HG03066 (cell line): ENCODE measurements around the gene CA4.

Experiments
- ATAC-seq: cut with Tn5 transposase; IDR thresholded peaks from one replicate; pipeline ENCODE4 v1.9.1; 2021; ENCODE audit warnings: low read depth; ENCODE audit not compliant: unreplicated experiment

CA4 gene

GRCh38 chr17:60154616-60155426, 5.0 kb downstream of the CA4 start:
- ATAC-seq, result no peak

GRCh38 chr17:60155427-60155814, 5.6 kb downstream of the CA4 start:
- ATAC-seq, result no peak

- no peak for ATAC-seq
Measured at GRCh38 chr17:60155815-60156214, 6.0 kb downstream of the CA4 start.

GRCh38 chr17:60156746-60157145, 7.0 kb downstream of the CA4 start:
- ATAC-seq, result no peak

GRCh38 chr17:60157487-60158040, 7.8 kb downstream of the CA4 start:
- ATAC-seq, result no peak

GRCh38 chr17:60158751-60159478, 9.1 kb downstream of the CA4 start:
- no peak for ATAC-seq

- no peak for ATAC-seq
Measured at GRCh38 chr17:60159479-60159866, 9.7 kb downstream of the CA4 start.

GRCh38 chr17:60160829-60161501, 11.2 kb downstream of the CA4 start:
- no peak for ATAC-seq

- ATAC-seq, result no peak
Measured at GRCh38 chr17:60161598-60162330, 12.0 kb downstream of the CA4 start.

- ATAC-seq, result no peak
Measured at GRCh38 chr17:60163108-60163784, 13.5 kb downstream of the CA4 start.

GRCh38 chr17:60164164-60164563, 14.4 kb downstream of the CA4 start:
- ATAC-seq, result no peak

- ATAC-seq, result no peak
Measured at GRCh38 chr17:60164697-60165096, 14.9 kb downstream of the CA4 start.

GRCh38 chr17:60165223-60165622, 15.4 kb downstream of the CA4 start:
- ATAC-seq, result no peak

GRCh38 chr17:60165971-60166370, 16.2 kb downstream of the CA4 start:
- ATAC-seq, result no peak

- no peak for ATAC-seq
Measured at GRCh38 chr17:60167065-60167741, 17.4 kb downstream of the CA4 start.

GRCh38 chr17:60168654-60169053, 18.9 kb downstream of the CA4 start:
- ATAC-seq, result no peak

GRCh38 chr17:60169921-60170817, 20.4 kb downstream of the CA4 start:
- no peak for ATAC-seq
